Left ventricle myocardium inferior (tissue), 1 donor: ENCODE data around the gene ARHGAP29. TPM values are rescaled to one million over a fixed set of nuclear protein-coding genes. Genes with fewer than 3 reads are reported as not detected.

Experiments used
- DNase-seq: peaks from one replicate; pipeline ENCODE4 v3.0.0-alpha.2; 2020
- H3K27ac ChIP-seq: fragments of 200-600 bp; replicated peaks from 2 replicates; pipeline ENCODE4 v1.8.0; 2021
- H3K27me3 ChIP-seq: fragments of 200-600 bp; 2 replicates; pipeline ENCODE4 v1.8.0; 2021; ENCODE audit warnings: low read depth
- H3K36me3 ChIP-seq: fragments of 200-600 bp; 2 replicates; pipeline ENCODE4 v1.8.0; 2021
- H3K4me1 ChIP-seq: fragments of 200-600 bp; 2 replicates; pipeline ENCODE4 v1.8.0; 2021
- H3K4me3 ChIP-seq: fragments of 200-600 bp; 2 replicates; pipeline ENCODE4 v1.8.0; 2021; ENCODE audit warnings: mild to moderate bottlenecking, moderate library complexity
- H3K9me3 ChIP-seq: fragments of 200-600 bp; replicated peaks from 2 replicates; pipeline ENCODE4 v1.8.0; 2021
- intact Hi-C: fragments of 100-400 bp; cut with micrococcal nuclease; formaldehyde crosslinking; loops from one replicate; pipeline ENCODE4 v1.11.0; 2022
- total RNA-seq: library from RNA; stranded (reverse); fragmentation: NEBNext Ultra II Directional; extraction: Animal tissue kit (Norgen Biotek cat#: 25700); gene quantifications from one replicate; pipeline ENCODE4 v1.2.1, GENCODE V29; 2021
- TF ChIP-seq, protein P1 (sequence below): fragments of 200-600 bp; IDR thresholded peaks from 2 replicates; pipeline ENCODE4 v1.8.0; 2021; ENCODE audit warnings: antibody characterized with exemption, mild to moderate bottlenecking, borderline replicate concordance
- donor health status: DM: no; HTN: yes; CAD: no; lungs with severe emphysema.

ARHGAP29 gene
- total RNA-seq, 1 donor from 2014 or later: 26.5 TPM

DNA sequence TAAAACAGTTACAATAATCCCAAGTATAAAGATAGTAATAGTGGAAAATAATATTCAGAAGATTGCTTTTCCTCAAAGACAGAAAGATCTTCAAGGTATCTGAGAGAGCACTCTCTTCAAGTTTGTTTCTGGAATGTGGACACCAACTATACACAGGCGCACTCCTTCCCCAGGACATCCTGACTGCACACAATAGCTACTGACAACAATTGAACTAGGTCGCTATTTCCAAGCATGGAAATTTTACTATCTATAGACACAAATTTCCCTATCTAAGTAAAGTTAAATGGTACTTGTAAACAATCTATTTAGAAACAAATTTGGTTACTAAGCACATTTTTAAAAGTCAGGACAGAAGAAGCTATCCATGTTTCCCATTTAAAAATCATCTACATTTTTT, 19.1 kb downstream of the ARHGAP29 start:
- H3K36me3 ChIP-seq: peaks cover 19% of the 10 kb centered on the region
- intact Hi-C loops: loop anchor here (10.0 kb wide), 1 partner anchor 154 kb away; no protein-coding TSS in a partner anchor
- TF ChIP-seq, protein P1, sequence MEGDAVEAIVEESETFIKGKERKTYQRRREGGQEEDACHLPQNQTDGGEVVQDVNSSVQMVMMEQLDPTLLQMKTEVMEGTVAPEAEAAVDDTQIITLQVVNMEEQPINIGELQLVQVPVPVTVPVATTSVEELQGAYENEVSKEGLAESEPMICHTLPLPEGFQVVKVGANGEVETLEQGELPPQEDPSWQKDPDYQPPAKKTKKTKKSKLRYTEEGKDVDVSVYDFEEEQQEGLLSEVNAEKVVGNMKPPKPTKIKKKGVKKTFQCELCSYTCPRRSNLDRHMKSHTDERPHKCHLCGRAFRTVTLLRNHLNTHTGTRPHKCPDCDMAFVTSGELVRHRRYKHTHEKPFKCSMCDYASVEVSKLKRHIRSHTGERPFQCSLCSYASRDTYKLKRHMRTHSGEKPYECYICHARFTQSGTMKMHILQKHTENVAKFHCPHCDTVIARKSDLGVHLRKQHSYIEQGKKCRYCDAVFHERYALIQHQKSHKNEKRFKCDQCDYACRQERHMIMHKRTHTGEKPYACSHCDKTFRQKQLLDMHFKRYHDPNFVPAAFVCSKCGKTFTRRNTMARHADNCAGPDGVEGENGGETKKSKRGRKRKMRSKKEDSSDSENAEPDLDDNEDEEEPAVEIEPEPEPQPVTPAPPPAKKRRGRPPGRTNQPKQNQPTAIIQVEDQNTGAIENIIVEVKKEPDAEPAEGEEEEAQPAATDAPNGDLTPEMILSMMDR: no peak
- DNase-seq: no peak
- no peaks in the 10 kb centered on the region for H3K9me3 ChIP-seq
- H3K4me3 ChIP-seq: no peak overlapping the region
- H3K27me3 ChIP-seq: no peaks in the 10 kb centered on the region
- peaks cover 86% of the 10 kb centered on the region for H3K4me1 ChIP-seq
- H3K27ac ChIP-seq: peak overlapping the region; percentile 74

DNA sequence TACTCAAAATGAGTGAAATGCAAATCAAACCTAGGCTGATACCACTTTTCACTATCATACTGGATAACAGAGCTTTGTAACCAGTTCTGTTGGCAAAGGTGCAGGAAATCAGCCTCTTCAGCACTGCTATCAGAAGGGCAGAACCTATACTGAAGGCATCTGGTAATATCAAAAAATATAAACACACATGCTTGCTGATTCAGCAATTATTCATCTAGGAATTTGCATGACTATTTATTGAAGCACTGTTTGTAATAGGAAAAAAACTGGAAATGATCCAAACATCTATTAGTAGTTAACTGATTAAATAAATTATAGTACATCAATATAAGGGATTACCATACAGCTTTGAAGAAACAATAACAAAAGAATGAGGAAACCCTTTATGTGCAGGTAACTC, 21.4 kb downstream of the ARHGAP29 start:
- Histone ChIP-seq H3K27ac (peak overlapping the region; percentile 74), H3K4me1 (peaks cover 78% of the 10 kb centered on the region), H3K9me3 (no peaks in the 10 kb centered on the region), H3K27me3 (no peaks in the 10 kb centered on the region), H3K4me3 (no peak overlapping the region), H3K36me3 (peaks cover 21% of the 10 kb centered on the region)
- DNase-seq: no peak
- TF ChIP-seq, protein P1: no peak
- intact Hi-C loops: loop anchor here (10.0 kb wide), 1 partner anchor 151 kb away; no protein-coding TSS in a partner anchor

DNA sequence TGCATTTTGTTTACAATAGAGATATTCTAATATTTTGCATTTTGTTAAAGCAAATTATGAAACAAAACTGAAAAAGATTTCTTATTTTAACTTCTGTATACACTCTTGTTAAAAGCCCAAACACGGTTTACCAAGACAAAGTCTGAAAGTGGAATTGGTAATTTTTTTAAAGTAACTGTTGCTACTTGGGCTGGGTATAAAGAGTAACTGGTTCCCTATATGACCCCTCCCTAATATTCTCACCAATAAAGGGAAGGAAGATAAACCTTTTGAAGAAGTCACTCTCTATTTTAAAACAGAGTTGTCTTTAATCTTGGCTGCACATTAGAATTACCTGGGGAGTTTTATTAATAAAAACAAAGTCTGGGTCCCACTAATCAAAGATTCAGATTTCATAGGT, 27.4 kb downstream of the ARHGAP29 start:
- Histone ChIP-seq H3K4me3 (no peak overlapping the region), H3K4me1 (peaks cover 36% of the 10 kb centered on the region), H3K9me3 (peaks cover 7% of the 10 kb centered on the region), H3K27ac (peak overlapping the region; percentile 47), H3K36me3 (peaks cover 47% of the 10 kb centered on the region), H3K27me3 (no peaks in the 10 kb centered on the region)
- DNase-seq: no peak
- TF ChIP-seq, protein P1: no peak
- intact Hi-C loops: loop anchor here (10.0 kb wide), 1 partner anchor 145 kb away; no protein-coding TSS in a partner anchor

DNA sequence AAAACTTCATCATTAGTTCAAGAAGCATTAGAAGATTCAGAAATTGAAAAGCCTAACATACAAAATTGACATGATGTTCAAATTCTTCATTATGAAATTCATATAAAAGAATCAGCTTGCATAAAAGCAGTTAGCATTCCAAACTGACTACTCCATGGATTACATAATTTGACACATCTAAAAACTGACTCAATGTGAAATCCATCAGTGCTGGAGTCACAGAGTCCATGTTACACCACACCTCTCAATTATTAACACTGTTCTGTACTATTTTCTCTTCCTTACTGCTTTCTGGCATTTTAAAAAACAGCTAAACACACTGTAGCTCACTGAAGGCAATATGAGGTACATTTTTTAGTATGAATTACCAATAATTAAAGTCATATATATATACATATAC, 28.0 kb downstream of the ARHGAP29 start:
- Histone ChIP-seq H3K27ac (peak overlapping the region; percentile 47), H3K4me1 (peaks cover 33% of the 10 kb centered on the region), H3K4me3 (no peak overlapping the region), H3K27me3 (no peaks in the 10 kb centered on the region), H3K9me3 (peaks cover 7% of the 10 kb centered on the region), H3K36me3 (peaks cover 53% of the 10 kb centered on the region)
- intact Hi-C loops: no loop called here
- DNase-seq: no peak
- TF ChIP-seq, protein P1: no peak

DNA sequence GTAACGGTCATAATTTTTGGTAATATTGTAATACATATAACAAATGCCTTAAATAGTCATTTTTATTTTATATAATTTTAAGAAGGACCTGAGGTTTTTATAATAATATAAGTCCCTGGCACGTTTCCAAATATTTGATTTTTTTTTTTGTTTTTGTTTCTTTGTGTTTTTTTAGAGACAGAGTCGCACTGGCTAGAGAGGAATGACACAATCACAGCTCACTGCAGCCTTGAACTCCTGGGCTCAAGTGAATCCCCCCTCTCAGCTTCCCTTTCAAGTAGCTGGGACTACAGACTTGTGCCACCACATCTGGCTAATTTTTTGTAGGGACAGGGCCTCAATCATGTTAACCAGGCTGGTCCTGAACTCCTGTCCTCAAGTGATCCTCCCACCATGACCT, 29.7 kb downstream of the ARHGAP29 start:
- H3K4me3 ChIP-seq: no peak overlapping the region
- no peak for DNase-seq
- intact Hi-C loops: no loop called here
- H3K27me3 ChIP-seq: no peaks in the 10 kb centered on the region
- H3K27ac ChIP-seq: peak overlapping the region; percentile 27
- TF ChIP-seq, protein P1: no peak
- peaks cover 67% of the 10 kb centered on the region for H3K36me3 ChIP-seq
- peaks cover 7% of the 10 kb centered on the region for H3K9me3 ChIP-seq
- H3K4me1 ChIP-seq: peaks cover 27% of the 10 kb centered on the region
